Astrocyte (in vitro differentiated cells and primary cell): ENCODE measurements around the gene PKP4.

Experiments
- EZH2 ChIP-seq: IDR thresholded peaks from 2 replicates; pipeline ENCODE4 v1.6.1; 2012; ENCODE audit warnings: mild to moderate bottlenecking, low read length, inconsistent platforms; ENCODE audit not compliant: insufficient read depth
- TF ChIP-seq, protein P1 (sequence below): IDR thresholded peaks from 2 replicates; pipeline ENCODE4 v1.5.1; 2011; ENCODE audit warnings: low read depth, mild to moderate bottlenecking, inconsistent platforms, low read length, moderate library complexity; ENCODE audit not compliant: insufficient read depth

DNA sequence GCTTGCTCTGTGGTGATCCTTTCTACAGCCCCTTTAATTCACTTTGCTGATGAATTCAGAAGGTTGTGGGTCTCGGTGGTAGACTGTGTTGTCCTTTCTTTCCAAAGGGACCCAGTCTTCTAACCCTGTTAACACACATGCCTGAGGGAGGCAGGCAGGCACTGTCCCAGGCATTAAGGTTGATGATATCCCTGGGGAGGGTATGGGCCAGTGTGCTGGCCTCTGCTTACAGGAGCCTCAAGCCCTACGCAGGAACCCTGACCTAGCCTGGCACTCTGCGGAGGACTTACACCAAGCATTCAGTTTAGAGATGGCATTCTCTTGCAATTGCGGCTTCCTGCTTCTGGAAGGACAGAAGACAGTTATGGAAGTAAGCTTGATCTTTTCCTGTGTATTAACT, 102.5 kb downstream of the PKP4 start:
- TF ChIP-seq, protein P1, sequence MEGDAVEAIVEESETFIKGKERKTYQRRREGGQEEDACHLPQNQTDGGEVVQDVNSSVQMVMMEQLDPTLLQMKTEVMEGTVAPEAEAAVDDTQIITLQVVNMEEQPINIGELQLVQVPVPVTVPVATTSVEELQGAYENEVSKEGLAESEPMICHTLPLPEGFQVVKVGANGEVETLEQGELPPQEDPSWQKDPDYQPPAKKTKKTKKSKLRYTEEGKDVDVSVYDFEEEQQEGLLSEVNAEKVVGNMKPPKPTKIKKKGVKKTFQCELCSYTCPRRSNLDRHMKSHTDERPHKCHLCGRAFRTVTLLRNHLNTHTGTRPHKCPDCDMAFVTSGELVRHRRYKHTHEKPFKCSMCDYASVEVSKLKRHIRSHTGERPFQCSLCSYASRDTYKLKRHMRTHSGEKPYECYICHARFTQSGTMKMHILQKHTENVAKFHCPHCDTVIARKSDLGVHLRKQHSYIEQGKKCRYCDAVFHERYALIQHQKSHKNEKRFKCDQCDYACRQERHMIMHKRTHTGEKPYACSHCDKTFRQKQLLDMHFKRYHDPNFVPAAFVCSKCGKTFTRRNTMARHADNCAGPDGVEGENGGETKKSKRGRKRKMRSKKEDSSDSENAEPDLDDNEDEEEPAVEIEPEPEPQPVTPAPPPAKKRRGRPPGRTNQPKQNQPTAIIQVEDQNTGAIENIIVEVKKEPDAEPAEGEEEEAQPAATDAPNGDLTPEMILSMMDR = no peak
- no peak for TF ChIP-seq EZH2
